Transverse colon (tissue), 4 donors: ENCODE measurements around the gene PAK1.

Experiments
- POLR2A ChIP-seq: fragments of 450-650 bp; IDR thresholded peaks from one replicate; pipeline ENCODE4 v1.6.1; 2016; ENCODE audit warnings: antibody characterized with exemption, mild to moderate bottlenecking, moderate library complexity
- POLR2AphosphoS5 ChIP-seq, 3 donors: sonication (generic); formaldehyde crosslinking; IDR thresholded peaks; one replicate each; pipeline ENCODE4 v1.6.1; 2016; ENCODE audit warnings: antibody characterized with exemption in 3 of 3
- TF ChIP-seq, protein P1 (sequence below), 5 experiments: fragments of 200-600 bp in 3 of 5; fragments of 450-650 bp in 2 of 5; sonication (generic) in 3 of 5; IDR thresholded peaks; 1 replicate in 2 of 5; 2 replicates in 3 of 5; pipeline ENCODE4 v1.5.1; 2016 to 2017; ENCODE audit warnings: antibody characterized with exemption in 5 of 5, inconsistent platforms in 3 of 5, mild to moderate bottlenecking in 2 of 5, moderate library complexity in 1 of 5

DNA sequence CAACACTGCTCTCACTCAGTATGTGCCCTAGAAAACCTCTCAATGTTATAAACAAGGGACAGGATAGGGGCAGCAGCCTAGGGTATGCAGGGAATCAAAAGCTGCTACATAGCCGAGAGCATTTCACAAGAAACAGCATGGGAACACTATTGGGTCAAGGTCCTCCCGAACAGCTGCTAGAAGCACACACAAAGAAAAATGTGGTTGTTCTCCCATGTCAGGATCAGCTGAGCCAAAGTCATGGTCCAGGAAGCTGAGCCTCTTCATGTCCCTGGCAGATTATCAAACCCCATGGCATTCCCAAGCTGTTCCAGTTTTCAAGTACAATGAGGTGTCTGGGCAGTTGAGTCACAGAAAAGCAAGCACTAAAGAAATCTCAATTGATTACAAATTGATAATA is 151.4 kb downstream of the PAK1 start:
- TF ChIP-seq, protein P1, sequence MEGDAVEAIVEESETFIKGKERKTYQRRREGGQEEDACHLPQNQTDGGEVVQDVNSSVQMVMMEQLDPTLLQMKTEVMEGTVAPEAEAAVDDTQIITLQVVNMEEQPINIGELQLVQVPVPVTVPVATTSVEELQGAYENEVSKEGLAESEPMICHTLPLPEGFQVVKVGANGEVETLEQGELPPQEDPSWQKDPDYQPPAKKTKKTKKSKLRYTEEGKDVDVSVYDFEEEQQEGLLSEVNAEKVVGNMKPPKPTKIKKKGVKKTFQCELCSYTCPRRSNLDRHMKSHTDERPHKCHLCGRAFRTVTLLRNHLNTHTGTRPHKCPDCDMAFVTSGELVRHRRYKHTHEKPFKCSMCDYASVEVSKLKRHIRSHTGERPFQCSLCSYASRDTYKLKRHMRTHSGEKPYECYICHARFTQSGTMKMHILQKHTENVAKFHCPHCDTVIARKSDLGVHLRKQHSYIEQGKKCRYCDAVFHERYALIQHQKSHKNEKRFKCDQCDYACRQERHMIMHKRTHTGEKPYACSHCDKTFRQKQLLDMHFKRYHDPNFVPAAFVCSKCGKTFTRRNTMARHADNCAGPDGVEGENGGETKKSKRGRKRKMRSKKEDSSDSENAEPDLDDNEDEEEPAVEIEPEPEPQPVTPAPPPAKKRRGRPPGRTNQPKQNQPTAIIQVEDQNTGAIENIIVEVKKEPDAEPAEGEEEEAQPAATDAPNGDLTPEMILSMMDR (IDR thresholded peaks at IDR 0.05): no peak
- TF ChIP-seq POLR2A: no peak
- TF ChIP-seq POLR2AphosphoS5 (IDR thresholded peaks at IDR 0.05): peak in 2 of 3 donors; percentile 33 to 35
